Central memory CD4-positive, alpha-beta T cell (primary cell): ENCODE results near the gene UTF1.

Source experiments
- DNase-seq: peaks from one replicate; pipeline ENCODE4 v3.0.0; 2022
- total RNA-seq, 3 experiments: gene quantifications; one replicate each; lab custom pipeline; 2026; lab: John Stamatoyannopoulos, UW

Gene UTF1
- total RNA-seq: 0 reads per million in 3 experiments

DNA sequence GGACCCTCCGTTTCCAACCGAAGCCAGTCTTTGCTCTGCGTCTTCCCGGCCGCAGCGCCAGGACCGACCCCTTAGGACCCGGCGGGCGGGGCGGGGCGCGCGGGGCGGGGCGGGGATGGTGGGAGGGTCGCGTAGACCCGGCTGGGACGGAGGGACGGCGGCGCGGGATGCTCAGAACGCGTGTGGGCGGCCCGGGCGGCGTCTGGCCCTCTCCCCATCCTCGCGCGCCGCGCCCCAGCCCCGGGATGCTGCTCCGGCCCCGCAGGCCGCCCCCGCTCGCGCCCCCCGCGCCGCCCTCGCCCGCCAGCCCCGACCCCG lies at the start of gene UTF1:
Gene UTF1 (plus strand): TSS at position 174 of the 318 bp plus-strand sequence. CDS start 72 bp downstream, at position 246.
- no peak for DNase-seq

GRCh38 chr10:133180965-133181639 lies 48.9 kb upstream of the UTF1 start:
- no peak for DNase-seq

- DNase-seq: no peak
These were observed 47.8 kb upstream of the UTF1 start for GRCh38 chr10:133182190-133182589.

- no peak for DNase-seq
These were observed 47.0 kb upstream of the UTF1 start for GRCh38 chr10:133182791-133183645.

DNA sequence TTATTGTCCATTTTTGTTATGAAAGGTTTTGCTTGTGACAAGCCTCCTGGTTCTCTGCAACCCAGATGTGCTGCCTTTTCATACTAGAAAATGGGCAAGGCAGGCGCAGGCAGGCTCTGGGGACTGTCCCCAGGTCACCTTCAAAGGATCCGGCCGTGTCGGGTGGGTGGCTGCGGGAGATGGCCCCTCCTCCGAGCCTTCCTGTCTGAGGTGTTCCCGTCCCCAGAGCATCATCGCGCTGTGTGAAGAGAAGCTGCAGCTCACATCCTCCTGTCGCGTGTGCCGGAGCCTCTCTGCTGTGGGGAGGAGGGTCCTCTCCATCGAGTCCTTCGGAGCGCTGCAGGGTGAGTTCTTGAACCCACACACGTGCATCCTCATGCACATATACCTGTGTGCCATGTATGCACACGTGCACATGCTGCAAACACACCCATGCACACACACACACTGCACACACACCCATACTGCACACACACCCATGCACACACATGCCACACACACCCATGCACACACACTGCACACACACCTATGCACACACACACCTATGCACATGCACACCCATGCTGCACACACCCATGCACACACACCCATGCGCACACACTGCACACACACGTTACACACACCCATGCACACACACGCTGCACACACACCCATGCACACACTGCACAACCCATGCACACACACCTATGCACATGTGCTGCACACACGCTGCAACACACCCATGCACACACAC lies 46.2 kb upstream of the UTF1 start:
- no peak for DNase-seq

DNA sequence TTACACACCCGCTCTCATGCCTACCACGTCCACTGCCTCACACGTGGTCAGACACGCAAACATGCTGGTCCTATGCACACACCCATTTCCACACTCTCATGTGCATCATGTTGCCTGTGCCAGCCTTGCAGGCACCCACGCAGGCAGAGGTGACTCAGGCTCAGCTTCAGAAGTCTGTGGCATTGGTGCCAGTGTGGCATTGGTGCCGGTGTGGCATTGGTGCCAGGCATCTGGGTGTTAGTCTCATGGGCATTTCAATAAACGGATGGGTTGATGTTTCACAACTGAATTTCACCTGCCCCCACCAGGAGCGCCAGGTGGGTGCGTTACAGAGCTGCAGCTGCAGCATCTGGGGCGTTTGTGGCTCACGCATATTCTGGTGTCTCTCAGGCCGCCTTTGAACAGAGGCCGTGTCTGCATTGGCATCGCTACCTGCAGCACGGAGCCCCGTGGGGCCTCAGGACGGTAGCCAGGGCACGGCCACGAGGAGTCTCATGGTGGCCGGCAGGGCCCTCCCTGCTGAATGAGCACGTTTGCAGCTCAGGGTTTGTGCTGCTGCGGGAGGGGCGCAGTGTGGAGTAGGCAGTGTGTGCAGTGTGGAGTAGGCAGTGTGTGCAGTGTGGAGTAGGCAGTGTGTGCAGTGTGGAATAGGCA lies 45.3 kb upstream of the UTF1 start:
- no peak for DNase-seq

DNA sequence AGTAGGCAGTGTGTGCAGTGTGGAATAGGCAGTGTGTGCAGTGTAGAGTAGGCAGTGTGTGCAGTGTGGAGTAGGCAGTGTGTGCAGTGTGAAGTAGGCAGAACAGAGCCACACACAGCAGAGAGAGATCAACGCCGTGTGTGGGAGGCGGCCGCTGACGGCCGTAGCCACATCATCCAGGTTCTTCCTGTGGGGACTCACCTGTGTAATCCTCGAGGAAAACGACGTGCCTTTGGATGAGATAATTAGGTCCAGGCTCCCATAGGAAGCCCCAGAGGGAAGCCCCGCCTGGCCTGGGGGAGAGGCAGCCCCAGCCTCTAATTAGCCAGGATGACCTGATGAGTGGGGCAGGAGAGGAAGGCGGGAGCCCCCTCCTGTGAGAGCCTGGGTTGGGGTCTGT lies 44.6 kb upstream of the UTF1 start:
- DNase-seq: no peak

DNA sequence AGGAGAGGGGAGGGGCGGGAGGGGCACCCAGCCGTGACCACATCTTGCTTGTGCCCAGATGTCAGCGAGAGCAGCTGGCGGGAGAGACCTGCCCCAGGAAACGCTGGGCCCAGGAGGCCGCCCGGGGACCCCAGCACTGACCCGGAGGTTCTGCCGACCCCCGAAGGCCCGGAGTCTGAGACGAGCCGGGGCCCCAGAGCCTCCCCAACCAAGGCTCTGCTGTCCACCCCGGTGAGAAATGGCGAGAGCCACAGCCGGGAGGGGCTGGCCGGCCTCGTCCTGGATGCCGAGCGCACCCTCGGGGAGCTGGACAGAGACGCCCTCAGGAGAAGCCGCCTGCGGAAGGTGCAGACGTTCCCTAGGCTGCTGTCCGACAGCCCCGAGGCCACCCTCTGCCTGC lies 44.1 kb upstream of the UTF1 start:
- no peak for DNase-seq

DNA sequence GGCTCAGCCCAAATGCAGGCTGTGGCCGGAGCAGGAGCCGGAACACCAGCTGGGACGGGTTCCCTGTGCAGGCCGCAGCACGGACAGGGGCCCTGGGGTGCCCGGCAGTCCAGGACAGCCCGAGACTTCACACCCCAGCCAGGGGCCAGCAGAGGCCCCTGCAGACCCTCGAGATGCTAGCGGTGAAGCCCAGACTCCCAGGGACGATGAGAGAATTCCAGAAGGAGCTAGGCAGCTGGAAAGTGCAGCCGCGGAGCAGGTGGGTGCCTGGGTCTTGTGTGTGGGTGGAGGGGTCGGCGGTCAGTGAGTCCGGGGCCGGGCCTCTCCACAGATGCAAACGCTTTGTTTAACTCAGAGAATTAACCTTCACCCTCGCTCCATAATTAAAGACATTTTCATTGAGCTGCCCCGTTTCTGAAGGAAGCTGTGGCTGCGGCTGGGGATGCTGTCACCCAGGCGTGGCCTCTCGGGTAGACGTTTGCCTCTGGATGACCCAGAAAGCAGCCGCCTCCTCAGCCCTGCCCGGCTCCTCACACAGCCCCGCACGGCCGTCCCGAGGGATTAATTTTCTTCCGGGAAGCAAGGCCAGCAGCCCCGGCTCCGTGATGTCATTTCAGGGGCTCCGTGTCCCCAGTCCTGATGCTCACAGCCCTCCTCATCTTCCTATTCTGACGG lies 43.5 kb upstream of the UTF1 start:
- DNase-seq: no peak

- no peak for DNase-seq
These were observed 42.7 kb upstream of the UTF1 start for GRCh38 chr10:133187091-133187905.

GRCh38 chr10:133187906-133188681 lies 41.9 kb upstream of the UTF1 start:
- no peak for DNase-seq

- no peak for DNase-seq
These were observed 40.8 kb upstream of the UTF1 start for GRCh38 chr10:133189256-133189655.

DNA sequence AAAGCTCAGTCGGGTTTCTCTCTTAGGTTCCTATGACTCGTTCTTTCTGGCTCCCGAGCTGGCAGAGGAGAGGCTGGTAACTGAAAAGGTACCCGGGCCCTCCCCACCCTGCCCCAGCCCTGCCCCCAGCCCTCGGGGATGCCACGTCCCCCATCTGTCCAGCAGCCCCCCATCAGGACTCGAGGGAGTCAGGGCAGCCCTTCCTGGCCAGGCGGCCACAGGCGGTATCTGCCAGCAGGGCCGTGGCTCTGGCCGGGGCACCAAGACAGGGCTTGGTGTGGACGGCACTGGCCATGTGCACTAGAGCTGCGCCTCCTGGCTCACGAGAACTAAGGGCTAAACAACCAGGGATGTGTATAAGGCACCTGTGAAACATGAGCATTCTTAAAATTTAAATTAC lies 40.3 kb upstream of the UTF1 start:
- no peak for DNase-seq

DNA sequence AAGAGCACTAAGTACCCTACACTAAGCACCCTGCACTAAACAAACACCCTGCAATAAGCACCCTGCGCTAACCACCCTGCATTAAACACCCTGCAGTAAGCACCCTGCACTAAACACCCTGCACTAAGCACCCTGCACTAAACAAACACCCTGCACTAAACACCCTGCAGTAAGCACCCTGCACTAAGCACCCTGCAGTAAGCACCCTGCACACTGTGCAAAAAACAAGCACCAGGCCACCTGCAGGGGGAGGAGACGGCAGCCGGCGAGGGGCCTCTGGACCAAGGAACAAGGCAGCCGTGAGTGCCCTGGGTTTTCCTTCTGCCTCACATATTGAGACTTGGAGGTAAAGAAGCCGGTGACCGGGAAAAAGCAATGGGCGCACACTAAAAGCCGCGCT lies 39.8 kb upstream of the UTF1 start:
- no peak for DNase-seq

DNA sequence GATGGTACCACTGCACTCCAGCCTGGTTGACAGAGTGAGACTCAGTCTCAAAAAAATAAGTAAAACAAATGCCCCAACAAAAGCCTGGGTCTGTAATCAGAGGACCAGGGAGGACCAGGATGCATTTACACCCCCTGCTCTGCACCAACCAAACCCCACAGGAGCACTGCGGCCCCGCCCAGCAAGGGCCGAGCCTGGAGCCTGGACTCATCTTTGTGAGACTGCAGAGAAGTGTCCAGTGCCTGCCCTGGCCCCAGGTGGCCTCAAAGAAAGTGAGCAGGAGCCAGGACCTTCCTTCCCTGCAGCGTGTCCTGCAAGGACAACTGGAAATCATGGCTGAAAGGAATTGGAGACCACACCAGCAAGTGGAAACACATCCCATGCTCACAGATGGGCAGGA lies 38.4 kb upstream of the UTF1 start:
- no peak for DNase-seq

GRCh38 chr10:133194151-133194550 lies 35.9 kb upstream of the UTF1 start:
- DNase-seq: no peak

GRCh38 chr10:133195096-133195495 lies 34.9 kb upstream of the UTF1 start:
- no peak for DNase-seq

DNA sequence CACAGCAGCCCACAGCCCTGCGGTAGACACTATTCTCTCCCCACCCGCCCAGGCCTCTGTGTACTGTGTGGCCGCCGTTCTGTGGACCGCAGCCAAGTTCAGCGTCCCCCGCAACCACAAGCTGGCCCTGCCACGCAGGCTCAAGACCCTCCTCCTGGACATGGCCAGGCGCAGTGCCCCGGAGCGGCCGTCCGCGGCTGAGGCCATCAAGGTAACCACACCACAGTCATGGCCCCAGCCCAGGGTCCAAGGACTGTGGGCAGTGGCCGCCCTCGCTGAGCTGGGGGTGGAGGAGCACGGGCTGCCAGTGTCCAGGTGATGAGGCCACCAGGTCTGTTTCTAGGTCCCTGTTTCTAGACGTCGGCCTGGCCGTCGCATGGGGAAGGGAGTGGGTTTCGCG lies 34.4 kb upstream of the UTF1 start:
- no peak for DNase-seq

DNA sequence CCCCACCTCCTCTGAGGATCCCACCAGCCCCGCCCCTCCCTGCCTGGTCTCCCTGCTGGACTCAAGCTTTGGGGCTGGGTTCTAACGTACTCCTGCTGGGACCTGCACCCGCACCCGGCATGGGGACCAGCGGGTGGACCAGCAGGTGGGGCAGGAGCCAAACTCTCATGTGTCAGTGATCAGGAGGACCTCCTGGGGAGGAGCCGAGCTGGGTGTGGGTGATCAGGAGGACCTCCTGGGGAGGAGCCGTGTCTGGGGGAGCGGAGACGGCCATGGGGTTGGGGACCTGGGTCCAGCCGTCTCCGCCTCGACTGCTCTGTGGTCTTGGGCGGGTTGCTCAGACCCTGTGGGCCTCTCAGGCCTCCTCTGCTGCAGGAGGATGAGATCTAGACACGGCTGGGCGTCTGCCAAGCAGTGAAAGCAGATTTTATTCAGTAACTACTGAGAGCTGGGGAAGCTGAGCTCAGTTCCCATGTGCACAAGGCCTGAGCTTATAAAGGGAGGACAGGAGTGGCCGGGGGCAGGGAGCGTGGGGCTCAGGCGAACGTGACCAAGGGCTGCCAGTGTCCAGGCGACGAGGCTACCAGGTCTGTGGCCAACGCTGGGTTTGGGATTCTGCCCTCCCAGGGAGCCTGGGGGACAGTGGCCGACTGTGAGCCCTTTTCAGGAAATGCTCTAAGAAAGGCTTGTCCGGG lies 33.6 kb upstream of the UTF1 start:
- no peak for DNase-seq
